Esophagus squamous epithelium (tissue), 5 donors: ENCODE data around the gene CYP2W1. TPM values are rescaled to one million over a fixed set of nuclear protein-coding genes. Genes with fewer than 3 reads are reported as not detected.
A peak's percentile ranks its signal among the peaks of the same experiment; 100 is the strongest.

Source experiments
- DNase-seq: peaks from one replicate; lab custom pipeline; 2025; lab: John Stamatoyannopoulos, UW
- H3K27ac ChIP-seq, 4 donors: fragments of 200-600 bp; sonication (generic); one replicate each; pipeline ENCODE4 v1.5.1; 2016 to 2019; ENCODE audit warnings: mild to moderate bottlenecking in 1 of 4
- H3K27me3 ChIP-seq, 4 donors: fragments of 200-600 bp; sonication (generic); 1 replicate in 3 of 4; 2 replicates in 1 of 4; pipeline versions ENCODE4 v1.5.1 to v1.6.0; 2017 to 2021; ENCODE audit warnings: antibody characterized with exemption in 1 of 4
- H3K36me3 ChIP-seq, 3 donors: fragments of 200-600 bp; sonication (generic); one replicate each; pipeline ENCODE4 v1.5.1; 2016 to 2019
- H3K4me1 ChIP-seq, 3 donors: fragments of 200-600 bp; sonication (generic); one replicate each; pipeline ENCODE4 v1.5.1; 2017 to 2019
- H3K4me3 ChIP-seq, 4 donors: fragments of 200-600 bp; sonication (generic); 1 replicate in 3 of 4; 2 replicates in 1 of 4; pipeline ENCODE4 v1.5.1; 2016 to 2019; ENCODE audit warnings: mild to moderate bottlenecking in 2 of 4, moderate library complexity in 1 of 4
- H3K9me3 ChIP-seq, 3 donors: fragments of 200-600 bp; sonication (generic); one replicate each; pipeline ENCODE4 v1.5.1; 2016 to 2019
- CTCF ChIP-seq, 6 experiments: fragments of 450-650 bp in 4 of 6; fragments of 200-600 bp in 2 of 6; sonication (generic) in 2 of 6; IDR thresholded peaks; one replicate each; pipeline ENCODE4 v1.5.1; 2016 to 2019; ENCODE audit warnings: antibody characterized with exemption in 6 of 6, mild to moderate bottlenecking in 4 of 6, moderate library complexity in 4 of 6
- POLR2A ChIP-seq, 4 donors: fragments of 450-650 bp; IDR thresholded peaks; one replicate each; pipeline ENCODE4 v1.6.1; 2017; ENCODE audit warnings: antibody characterized with exemption in 4 of 4, mild to moderate bottlenecking in 4 of 4, moderate library complexity in 3 of 4
- WGBS, 2 donors: methylation state at CpG; one replicate each; pipeline ENCODE4 v1.1.5; 2018; 5-methylcytosine and 5-hydroxymethylcytosine counted together
- intact Hi-C: fragments of 100-400 bp; cut with DNase I; formaldehyde crosslinking; loops from one replicate; pipeline ENCODE4 v1.15.0; 2022
- total RNA-seq, 4 donors: library from RNA; depleted of rRNA; stranded (reverse); fragments of >200 nt; gene quantifications; one replicate each; pipeline ENCODE4 v1.1.0, GENCODE V29; 2016
- donor health status: DM: yes; HTN: yes; CAD: no.

Gene CYP2W1
- total RNA-seq, 4 donors from 2014 or later: 0.76 TPM; not detected in 3

DNA sequence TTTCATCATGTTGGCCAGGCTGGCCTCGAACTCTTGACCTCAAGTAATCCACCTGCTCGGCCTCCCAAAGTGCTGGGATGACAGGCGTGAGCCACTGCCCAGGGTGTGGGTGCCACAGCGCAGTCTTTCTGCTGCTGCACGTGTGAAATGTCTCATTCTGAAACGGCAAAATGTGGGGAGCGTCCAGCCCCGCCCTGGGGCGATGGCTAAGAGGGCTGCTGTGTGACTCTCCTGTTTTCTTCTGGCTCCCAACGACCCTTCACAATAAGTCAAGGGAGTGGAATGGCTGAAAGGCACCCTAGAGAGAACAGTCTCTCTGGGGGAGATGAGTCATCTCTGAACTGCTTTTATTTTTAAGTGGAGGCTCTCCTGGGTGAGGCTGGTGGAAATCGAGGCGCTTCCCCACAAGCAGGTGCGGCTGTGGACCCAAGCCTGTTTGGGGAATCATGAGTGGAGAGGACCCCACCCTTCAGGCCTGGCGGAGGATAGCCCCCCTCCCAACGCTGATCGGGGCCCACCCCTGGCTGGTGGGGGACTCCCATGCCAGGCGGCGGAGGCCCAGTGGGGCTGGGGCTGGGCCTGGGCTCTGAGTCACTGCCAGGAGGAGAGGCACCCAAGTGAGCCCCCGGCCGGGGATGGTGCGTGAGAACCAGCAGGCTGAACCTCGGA lies 46.5 kb upstream of the CYP2W1 start:
- no peaks in the 10 kb centered on the region for H3K27me3 ChIP-seq
- DNase-seq: no peak
- intact Hi-C loops: no loop called here

DNA sequence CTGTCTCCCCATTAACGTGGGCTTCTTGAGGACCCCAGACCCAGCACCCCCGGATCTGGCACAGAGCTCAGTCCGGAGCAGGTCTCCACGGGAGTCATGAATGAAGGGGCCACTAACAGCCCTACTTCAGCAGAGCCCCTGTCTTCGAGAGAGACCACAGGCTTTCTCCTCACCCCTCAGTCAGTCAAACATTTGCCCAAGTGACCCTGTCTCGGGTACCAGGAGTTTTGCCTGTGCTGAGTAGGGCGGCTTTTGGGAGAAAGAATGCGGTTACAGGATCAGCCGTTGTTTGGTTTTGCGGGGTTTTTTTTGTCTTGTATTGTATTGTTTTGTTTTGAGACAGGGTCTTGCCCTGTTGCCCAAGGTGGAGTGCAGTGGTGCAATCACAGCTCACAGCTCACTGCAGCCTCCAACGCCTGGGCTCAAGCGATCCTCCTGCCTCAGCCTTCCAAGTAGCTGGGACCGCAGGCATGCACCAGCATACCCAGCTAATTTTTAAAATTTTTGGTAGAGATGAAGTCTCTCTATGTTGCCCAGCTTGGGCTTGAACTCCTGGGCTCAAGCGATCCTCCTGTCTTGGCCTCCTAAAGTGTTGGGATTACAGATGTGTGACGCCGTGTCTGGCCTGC lies 45.0 kb upstream of the CYP2W1 start:
- intact Hi-C loops: no loop called here
- H3K9me3 ChIP-seq: peaks cover 0 to 4% (median 0%) of the 10 kb centered on the region in 3 donors
- 93 to 94% methylated on average over 9 to 11 of the region's 16 CpGs for WGBS, 2 donors
- H3K27me3 ChIP-seq: no peaks in the 10 kb centered on the region
- no peak overlapping the region for H3K4me3 ChIP-seq
- peaks cover 0 to 4% (median 0%) of the 10 kb centered on the region in 3 donors for H3K36me3 ChIP-seq
- DNase-seq: no peak
- no peak overlapping the region for H3K27ac ChIP-seq
- TF ChIP-seq POLR2A (IDR thresholded peaks at IDR 0.05) (no peak), CTCF (IDR thresholded peaks at IDR 0.05) (no peak)
- H3K4me1 ChIP-seq: peaks cover 0 to 7% (median 0%) of the 10 kb centered on the region in 3 donors

More for the DNA sequence above, 46.5 kb upstream of the CYP2W1 start:
- Histone ChIP-seq H3K27ac (peak overlapping the region in 1 of 4 donors; percentile 33), H3K4me1 (peaks cover 0 to 7% (median 0%) of the 10 kb centered on the region in 3 donors), H3K36me3 (peaks cover 0 to 4% (median 0%) of the 10 kb centered on the region in 3 donors), H3K9me3 (peaks cover 0 to 4% (median 0%) of the 10 kb centered on the region in 3 donors), H3K4me3 (no peak overlapping the region)
- WGBS, 2 donors: 32% methylated on average over 4 of the region's 22 CpGs; no CpG with 5 or more reads in 1 of the 2 donors
- TF ChIP-seq CTCF (IDR thresholded peaks at IDR 0.05): no peak
- no peak for TF ChIP-seq POLR2A (IDR thresholded peaks at IDR 0.05)

DNA sequence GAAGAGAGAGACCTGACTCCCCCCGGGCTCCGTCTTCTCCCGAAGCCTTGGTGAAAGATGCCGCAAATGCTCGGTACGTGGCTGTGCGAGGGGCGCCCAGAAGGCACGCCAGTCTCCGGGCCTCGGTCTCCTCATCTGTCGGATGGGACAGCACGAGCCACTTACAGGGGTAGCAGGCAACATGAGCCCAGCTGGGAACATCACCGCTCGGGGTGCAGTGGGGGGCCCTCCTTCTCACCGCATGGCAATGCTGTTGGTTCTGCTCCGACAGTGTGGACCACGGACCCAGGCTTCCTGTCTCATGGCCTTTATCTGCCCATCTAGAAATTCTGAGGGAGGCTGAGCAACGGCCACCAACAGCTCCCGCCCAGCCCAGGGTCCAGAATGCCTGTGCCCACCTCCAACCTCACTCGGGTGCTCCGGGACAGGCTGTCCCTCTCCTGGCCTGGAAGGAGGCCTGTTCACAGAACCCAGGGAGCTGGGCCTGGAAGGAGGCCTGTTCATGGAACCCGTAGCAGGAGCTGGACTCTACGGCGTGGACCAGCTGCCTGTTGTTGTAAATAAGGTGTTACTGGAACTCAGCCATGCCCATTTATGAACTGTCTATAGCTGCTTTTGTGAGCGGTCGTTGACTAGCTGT lies 44.3 kb upstream of the CYP2W1 start:
- 91 to 98% methylated on average over 13 to 18 of the region's 27 CpGs for WGBS, 2 donors
- Histone ChIP-seq H3K36me3 (peaks cover 0 to 4% (median 0%) of the 10 kb centered on the region in 3 donors), H3K27me3 (no peaks in the 10 kb centered on the region), H3K27ac (no peak overlapping the region), H3K4me1 (peaks cover 0 to 7% (median 0%) of the 10 kb centered on the region in 3 donors), H3K4me3 (no peak overlapping the region), H3K9me3 (peaks cover 0 to 4% (median 0%) of the 10 kb centered on the region in 3 donors)
- TF ChIP-seq CTCF (IDR thresholded peaks at IDR 0.05): no peak
- no peak for TF ChIP-seq POLR2A (IDR thresholded peaks at IDR 0.05)
- intact Hi-C loops: no loop called here
- no peak for DNase-seq

GRCh38 chr7:939843-940242 lies 43.1 kb upstream of the CYP2W1 start:
- Histone ChIP-seq H3K4me1 (peaks cover 0 to 12% (median 2%) of the 10 kb centered on the region in 3 donors), H3K4me3 (no peak overlapping the region), H3K27ac (no peak overlapping the region), H3K27me3 (no peaks in the 10 kb centered on the region), H3K9me3 (peaks cover 0 to 4% (median 0%) of the 10 kb centered on the region in 3 donors), H3K36me3 (peaks cover 0 to 4% (median 0%) of the 10 kb centered on the region in 3 donors)
- intact Hi-C loops: no loop called here
- WGBS, 2 donors: 82 to 85% methylated on average over 4 of the region's 4 CpGs
- DNase-seq: no peak
- no peak for TF ChIP-seq POLR2A (IDR thresholded peaks at IDR 0.05)
- TF ChIP-seq CTCF (IDR thresholded peaks at IDR 0.05): no peak
